ENCODE results near the gene LAX1.
"Not testable (repeated sequence)": the region's sequence is repeated elsewhere in the genome, so short reads cannot be mapped to it uniquely, and the experiment has no call there.

Gene LAX1

GRCh38 chr1:203778789-203779188, 13.8 kb downstream of the LAX1 start:
- Histone ChIP-seq H3K4me3 (ENCODE audit: control insufficient read depth in 1 of 7, extremely low read depth in 1 of 7, insufficient read depth in 4 of 7, low read depth in 2 of 7, low read length in 6 of 7) (peak overlapping the region in 2 of 7 experiments; percentile 11 to 26), H3K36me3 (ENCODE audit: control insufficient read depth in 4 of 4, insufficient read depth in 4 of 4, low read length in 3 of 4) (no peaks in the 10 kb centered on the region), H3K9me3 (ENCODE audit: control extremely low read depth in 1 of 5, control insufficient read depth in 4 of 5, insufficient read depth in 2 of 5, low read depth in 1 of 5, low read length in 4 of 5) (no peaks in the 10 kb centered on the region), H3K27ac (ENCODE audit: insufficient read depth in 1 of 2, low read depth in 1 of 2, low read length in 2 of 2, poor library complexity in 1 of 2, severe bottlenecking in 2 of 2) (no peak overlapping the region), H3K4me1 (ENCODE audit: control extremely low read depth in 1 of 4, control insufficient read depth in 4 of 4, insufficient read depth in 4 of 4, low read length in 3 of 4) (peaks cover 4 to 15% (median 8%) of the 10 kb centered on the region in 4 experiments), H3K27me3 (replicated peaks in 2 of 5; ENCODE audit: control insufficient read depth in 4 of 5, insufficient read depth in 5 of 5, low read length in 4 of 5) (no peaks in the 10 kb centered on the region)
- 95% methylated on average over 2 of the region's 4 CpGs for WGBS (ENCODE audit: insufficient coverage)
- no peak for DNase-seq
- POLR2A ChIA-PET, result no interaction called here
- CTCF ChIA-PET, result interaction anchor here (1.1 kb wide), 1 partner anchor 10 kb away, joined by 3 read pairs; no protein-coding TSS in a partner anchor

GRCh38 chr1:203781962-203782361, 17.0 kb downstream of the LAX1 start:
- WGBS (ENCODE audit: insufficient coverage), result 97% methylated on average over 4 of the region's 7 CpGs
- H3K4me1 ChIP-seq (ENCODE audit: control extremely low read depth in 1 of 4, control insufficient read depth in 4 of 4, insufficient read depth in 4 of 4, low read length in 3 of 4), result peaks cover 4 to 15% (median 8%) of the 10 kb centered on the region in 4 experiments
- CTCF ChIA-PET, result interaction anchor here (0.8 kb wide), 1 partner anchor 24 kb away, joined by 3 read pairs; no protein-coding TSS in a partner anchor
- POLR2A ChIA-PET, result interaction anchor here (1.2 kb wide), 1 partner anchor 11 kb away, joined by 5 read pairs; no protein-coding TSS in a partner anchor
- H3K36me3 ChIP-seq (ENCODE audit: control insufficient read depth in 4 of 4, insufficient read depth in 4 of 4, low read length in 3 of 4), result no peaks in the 10 kb centered on the region
- no peak overlapping the region for H3K4me3 ChIP-seq (ENCODE audit: control insufficient read depth in 1 of 7, extremely low read depth in 1 of 7, insufficient read depth in 4 of 7, low read depth in 2 of 7, low read length in 6 of 7)
- no peak for DNase-seq
- H3K27me3 ChIP-seq (replicated peaks in 2 of 5; ENCODE audit: control insufficient read depth in 4 of 5, insufficient read depth in 5 of 5, low read length in 4 of 5), result no peaks in the 10 kb centered on the region
- H3K27ac ChIP-seq (ENCODE audit: insufficient read depth in 1 of 2, low read depth in 1 of 2, low read length in 2 of 2, poor library complexity in 1 of 2, severe bottlenecking in 2 of 2), result no peak overlapping the region
- H3K9me3 ChIP-seq (ENCODE audit: control extremely low read depth in 1 of 5, control insufficient read depth in 4 of 5, insufficient read depth in 2 of 5, low read depth in 1 of 5, low read length in 4 of 5), result no peaks in the 10 kb centered on the region

GRCh38 chr1:203789966-203790365, 25.0 kb downstream of the LAX1 start:
- 100% methylated on average over 1 of the region's 3 CpGs for WGBS (ENCODE audit: insufficient coverage)
- CTCF ChIA-PET, result no interaction called here
- H3K9me3 ChIP-seq (ENCODE audit: control extremely low read depth in 1 of 5, control insufficient read depth in 4 of 5, insufficient read depth in 2 of 5, low read depth in 1 of 5, low read length in 4 of 5), result no peaks in the 10 kb centered on the region
- H3K4me1 ChIP-seq (ENCODE audit: control extremely low read depth in 1 of 4, control insufficient read depth in 4 of 4, insufficient read depth in 4 of 4, low read length in 3 of 4), result peaks cover 1 to 3% (median 2%) of the 10 kb centered on the region in 4 experiments
- no peak overlapping the region for H3K4me3 ChIP-seq (ENCODE audit: control insufficient read depth in 1 of 7, extremely low read depth in 1 of 7, insufficient read depth in 4 of 7, low read depth in 2 of 7, low read length in 6 of 7)
- H3K36me3 ChIP-seq (ENCODE audit: control insufficient read depth in 4 of 4, insufficient read depth in 4 of 4, low read length in 3 of 4), result no peaks in the 10 kb centered on the region
- H3K27me3 ChIP-seq (replicated peaks in 2 of 5; ENCODE audit: control insufficient read depth in 4 of 5, insufficient read depth in 5 of 5, low read length in 4 of 5), result no peaks in the 10 kb centered on the region
- no peak for DNase-seq
- POLR2A ChIA-PET, result interaction anchor here (0.5 kb wide), 1 partner anchor 9 kb away, joined by 6 read pairs; no protein-coding TSS in a partner anchor
- no peak overlapping the region for H3K27ac ChIP-seq (ENCODE audit: insufficient read depth in 1 of 2, low read depth in 1 of 2, low read length in 2 of 2, poor library complexity in 1 of 2, severe bottlenecking in 2 of 2)

- H3K27me3 ChIP-seq (replicated peaks in 2 of 5; ENCODE audit: control insufficient read depth in 4 of 5, insufficient read depth in 5 of 5, low read length in 4 of 5), result no peaks in the 10 kb centered on the region
- H3K36me3 ChIP-seq (ENCODE audit: control insufficient read depth in 4 of 4, insufficient read depth in 4 of 4, low read length in 3 of 4), result peaks cover 0 to under 1% (median 0%) of the 10 kb centered on the region in 4 experiments
- no peak overlapping the region for H3K27ac ChIP-seq (ENCODE audit: insufficient read depth in 1 of 2, low read depth in 1 of 2, low read length in 2 of 2, poor library complexity in 1 of 2, severe bottlenecking in 2 of 2)
- no peak overlapping the region for H3K4me3 ChIP-seq (ENCODE audit: control insufficient read depth in 1 of 7, extremely low read depth in 1 of 7, insufficient read depth in 4 of 7, low read depth in 2 of 7, low read length in 6 of 7)
- POLR2A ChIA-PET, result no interaction called here
- H3K4me1 ChIP-seq (ENCODE audit: control extremely low read depth in 1 of 4, control insufficient read depth in 4 of 4, insufficient read depth in 4 of 4, low read length in 3 of 4), result peaks cover 5 to 6% (median 5%) of the 10 kb centered on the region in 4 experiments
- no peaks in the 10 kb centered on the region for H3K9me3 ChIP-seq (ENCODE audit: control extremely low read depth in 1 of 5, control insufficient read depth in 4 of 5, insufficient read depth in 2 of 5, low read depth in 1 of 5, low read length in 4 of 5)
- DNase-seq, result no peak
- CTCF ChIA-PET, result interaction anchor here (0.9 to 1.4 kb wide), 3 partner anchors 8 to 70 kb away, joined by 3 to 4 read pairs (median 4); no protein-coding TSS in a partner anchor
- WGBS (ENCODE audit: insufficient coverage), result 93% methylated on average over 2 of the region's 3 CpGs
Measured at GRCh38 chr1:203791498-203791897, 26.5 kb downstream of the LAX1 start.

- Histone ChIP-seq H3K9me3 (ENCODE audit: control extremely low read depth in 1 of 5, control insufficient read depth in 4 of 5, insufficient read depth in 2 of 5, low read depth in 1 of 5, low read length in 4 of 5) (no peaks in the 10 kb centered on the region), H3K4me3 (ENCODE audit: control insufficient read depth in 1 of 7, extremely low read depth in 1 of 7, insufficient read depth in 4 of 7, low read depth in 2 of 7, low read length in 6 of 7) (no peak overlapping the region), H3K27ac (ENCODE audit: insufficient read depth in 1 of 2, low read depth in 1 of 2, low read length in 2 of 2, poor library complexity in 1 of 2, severe bottlenecking in 2 of 2) (no peak overlapping the region), H3K36me3 (ENCODE audit: control insufficient read depth in 4 of 4, insufficient read depth in 4 of 4, low read length in 3 of 4) (peaks cover 0 to 5% (median 3%) of the 10 kb centered on the region in 4 experiments), H3K4me1 (ENCODE audit: control extremely low read depth in 1 of 4, control insufficient read depth in 4 of 4, insufficient read depth in 4 of 4, low read length in 3 of 4) (peaks cover 5 to 16% (median 13%) of the 10 kb centered on the region in 4 experiments), H3K27me3 (replicated peaks in 2 of 5; ENCODE audit: control insufficient read depth in 4 of 5, insufficient read depth in 5 of 5, low read length in 4 of 5) (no peaks in the 10 kb centered on the region)
- ChIA-PET POLR2A (no interaction called here), CTCF (interaction anchor here (0.9 to 1.4 kb wide), 2 partner anchors 9 to 71 kb away, joined by 3 to 4 read pairs; no protein-coding TSS in a partner anchor)
- no peak for DNase-seq
- 87% methylated on average over 2 of the region's 2 CpGs for whole genome bisulfite sequencing (ENCODE audit: insufficient coverage)
Measured at GRCh38 chr1:203792486-203792885, 27.5 kb downstream of the LAX1 start.

- DNase-seq; H3K9me3 ChIP-seq (ENCODE audit: control extremely low read depth in 1 of 5, control insufficient read depth in 4 of 5, insufficient read depth in 2 of 5, low read depth in 1 of 5, low read length in 4 of 5); H3K27me3 ChIP-seq (replicated peaks in 2 of 5; ENCODE audit: control insufficient read depth in 4 of 5, insufficient read depth in 5 of 5, low read length in 4 of 5); POLR2A ChIA-PET; H3K27ac ChIP-seq (ENCODE audit: insufficient read depth in 1 of 2, low read depth in 1 of 2, low read length in 2 of 2, poor library complexity in 1 of 2, severe bottlenecking in 2 of 2); CTCF ChIA-PET; H3K4me3 ChIP-seq (ENCODE audit: control insufficient read depth in 1 of 7, extremely low read depth in 1 of 7, insufficient read depth in 4 of 7, low read depth in 2 of 7, low read length in 6 of 7): not testable (repeated sequence)
- H3K4me1 ChIP-seq (ENCODE audit: control extremely low read depth in 1 of 4, control insufficient read depth in 4 of 4, insufficient read depth in 4 of 4, low read length in 3 of 4), result peaks cover 5 to 22% (median 14%) of the 10 kb centered on the region in 4 experiments
- 86% methylated on average over 2 of the region's 7 CpGs for WGBS (ENCODE audit: insufficient coverage)
- H3K36me3 ChIP-seq (ENCODE audit: control insufficient read depth in 4 of 4, insufficient read depth in 4 of 4, low read length in 3 of 4), result peaks cover 7 to 16% (median 10%) of the 10 kb centered on the region in 4 experiments
Measured at GRCh38 chr1:203793561-203793960, 28.6 kb downstream of the LAX1 start.

- H3K27ac ChIP-seq (ENCODE audit: insufficient read depth in 1 of 2, low read depth in 1 of 2, low read length in 2 of 2, poor library complexity in 1 of 2, severe bottlenecking in 2 of 2), result peak overlapping the region; percentile 92 to 96
- H3K4me3 ChIP-seq (ENCODE audit: control insufficient read depth in 1 of 7, extremely low read depth in 1 of 7, insufficient read depth in 4 of 7, low read depth in 2 of 7, low read length in 6 of 7), result peak overlapping the region in 6 of 7 experiments; percentile 46 to 91 (median 79)
- ChIA-PET CTCF (no interaction called here), POLR2A (no interaction called here)
- 89% methylated on average over 9 of the region's 19 CpGs for WGBS (ENCODE audit: insufficient coverage)
- H3K4me1 ChIP-seq (ENCODE audit: control extremely low read depth in 1 of 4, control insufficient read depth in 4 of 4, insufficient read depth in 4 of 4, low read length in 3 of 4), result peaks cover 10 to 29% (median 14%) of the 10 kb centered on the region in 4 experiments
- DNase-seq, result no peak
- H3K27me3 ChIP-seq (replicated peaks in 2 of 5; ENCODE audit: control insufficient read depth in 4 of 5, insufficient read depth in 5 of 5, low read length in 4 of 5), result no peaks in the 10 kb centered on the region
- H3K9me3 ChIP-seq (ENCODE audit: control extremely low read depth in 1 of 5, control insufficient read depth in 4 of 5, insufficient read depth in 2 of 5, low read depth in 1 of 5, low read length in 4 of 5), result peaks cover 0 to 2% (median 0%) of the 10 kb centered on the region in 5 experiments
- peaks cover 13 to 29% (median 18%) of the 10 kb centered on the region in 4 experiments for H3K36me3 ChIP-seq (ENCODE audit: control insufficient read depth in 4 of 4, insufficient read depth in 4 of 4, low read length in 3 of 4)
Measured at GRCh38 chr1:203794764-203795440, 29.9 kb downstream of the LAX1 start.
